Motor neuron (in vitro differentiated cells): Measurements from ENCODE around the gene IP6K3. TPM values are rescaled to one million over a fixed set of nuclear protein-coding genes. Genes with fewer than 3 reads are reported as not detected.
A peak's percentile ranks its signal among the peaks of the same experiment; 100 is the strongest.

Experiments
- ATAC-seq, 8 experiments: fragments of 200-7000 bp; cut with Tn5 transposase; replicated peaks in 6 of 8; 2 replicates each; pipeline ENCODE4 v1.8.0; 2021; ENCODE audit warnings: mild to moderate bottlenecking in 8 of 8, moderate library complexity in 8 of 8
- H3K27ac ChIP-seq, 2 donors: fragments of 250-450 bp; sonication (Bioruptor Pico); 2 replicates each; pipeline ENCODE4 v1.9.0; 2021; ENCODE audit warnings: antibody characterized with exemption in 2 of 2, mild to moderate bottlenecking in 2 of 2, moderate library complexity in 1 of 2
- H3K4me1 ChIP-seq, 2 donors: fragments of 250-450 bp; sonication (Bioruptor Pico); replicated peaks in 1 of 2; 2 replicates each; pipeline ENCODE4 v1.6.1; 2021; ENCODE audit warnings: antibody characterized with exemption in 2 of 2, mild to moderate bottlenecking in 2 of 2, moderate library complexity in 1 of 2
- H3K4me3 ChIP-seq, 5 donors: fragments of 250-450 bp; sonication (Bioruptor Pico); 2 replicates each; pipeline ENCODE4 v1.9.0; 2021; ENCODE audit warnings: antibody characterized with exemption in 5 of 5, mild to moderate bottlenecking in 5 of 5, moderate library complexity in 4 of 5
- WGBS, 10 experiments: fragments of 450-650 bp; shearing (Covaris generic); methylation state at CpG; one replicate each; pipeline ENCODE4 v1.0.0; 2022; 5-methylcytosine and 5-hydroxymethylcytosine counted together
- in situ Hi-C, 9 experiments: fragments of 400-800 bp; cut with MboI; loops; one replicate each; pipeline ENCODE4 v1.15.0; 2021; ENCODE audit warnings: low sequenced_read_pairs in 9 of 9, low pct_unique_long_range_greater_than_20kb in 2 of 9; ENCODE audit not compliant: unreplicated experiment in 9 of 9
- total RNA-seq, 8 experiments: library from RNA; unstranded; fragments of 300-600 nt; gene quantifications; 2 replicates each; pipeline versions ENCODE4 v1.2.3 to v1.2.4, GENCODE V29; 2022

IP6K3 gene
- total RNA-seq, 8 experiments from 2014 or later, result 0.11 to 3.7 (median 0.63) TPM

- no peak overlapping the region for H3K27ac ChIP-seq
- 43 to 100% (median 81%) methylated on average over 1 to 6 of the region's 12 CpGs; no CpG with 5 or more reads in 4 of the 10 experiments for WGBS, 10 experiments
- H3K4me1 ChIP-seq, result peaks cover 21 to 26% of the 10 kb centered on the region in 2 donors
- in situ Hi-C loops, result no loop called here
- H3K4me3 ChIP-seq, result no peak overlapping the region
- peak in 2 of 8 experiments; percentile 7 to 39 for ATAC-seq
Observed at GRCh38 chr6:33692078-33692759, 54.5 kb downstream of the IP6K3 start.

- WGBS, 10 experiments, result 83 to 91% (median 89%) methylated on average over 7 to 11 of the region's 15 CpGs; no CpG with 5 or more reads in 6 of the 10 experiments
- H3K27ac ChIP-seq, result peak overlapping the region in 1 of 2 donors; percentile 39
- H3K4me3 ChIP-seq, result no peak overlapping the region
- no peak for ATAC-seq
- in situ Hi-C loops, result no loop called here
- peaks cover 24 to 33% of the 10 kb centered on the region in 2 donors for H3K4me1 ChIP-seq
Observed at GRCh38 chr6:33691456-33692077, 55.1 kb downstream of the IP6K3 start.

GRCh38 chr6:33690766-33691165 lies 55.9 kb downstream of the IP6K3 start:
- 80 to 100% (median 100%) methylated on average over 1 to 2 of the region's 13 CpGs; no CpG with 5 or more reads in 7 of the 10 experiments for WGBS, 10 experiments
- ATAC-seq, result no peak
- H3K27ac ChIP-seq, result no peak overlapping the region
- in situ Hi-C loops, result no loop called here
- H3K4me3 ChIP-seq, result no peak overlapping the region
- peaks cover 27 to 31% of the 10 kb centered on the region in 2 donors for H3K4me1 ChIP-seq

- Histone ChIP-seq H3K27ac (no peak overlapping the region), H3K4me1 (peaks cover 26 to 31% of the 10 kb centered on the region in 2 donors), H3K4me3 (no peak overlapping the region)
- WGBS, 10 experiments, result 77 to 93% (median 92%) methylated on average over 4 to 5 of the region's 10 CpGs; no CpG with 5 or more reads in 7 of the 10 experiments
- ATAC-seq, result no peak
- in situ Hi-C loops, result no loop called here
Observed at GRCh38 chr6:33689879-33690278, 56.8 kb downstream of the IP6K3 start.

- Histone ChIP-seq H3K4me3 (no peak overlapping the region), H3K27ac (peak overlapping the region in 1 of 2 donors; percentile 15), H3K4me1 (peaks cover 19 to 24% of the 10 kb centered on the region in 2 donors)
- ATAC-seq, result no peak
- in situ Hi-C loops, result no loop called here
- 43 to 92% (median 90%) methylated on average over 1 to 11 of the region's 12 CpGs; no CpG with 5 or more reads in 7 of the 10 experiments for WGBS, 10 experiments
Observed at GRCh38 chr6:33689148-33689494, 57.6 kb downstream of the IP6K3 start.

- 78 to 100% (median 98%) methylated on average over 1 to 11 of the region's 25 CpGs; no CpG with 5 or more reads in 3 of the 10 experiments for WGBS, 10 experiments
- no peak overlapping the region for H3K27ac ChIP-seq
- ATAC-seq, result no peak
- in situ Hi-C loops, result no loop called here
- peaks cover 13 to 19% of the 10 kb centered on the region in 2 donors for H3K4me1 ChIP-seq
- H3K4me3 ChIP-seq, result no peak overlapping the region
Observed at GRCh38 chr6:33688451-33689147, 58.1 kb downstream of the IP6K3 start.

GRCh38 chr6:33688006-33688405 lies 58.7 kb downstream of the IP6K3 start:
- Histone ChIP-seq H3K27ac (no peak overlapping the region), H3K4me3 (no peak overlapping the region), H3K4me1 (peaks cover 13 to 16% of the 10 kb centered on the region in 2 donors)
- 100% methylated on average over 1 of the region's 20 CpGs; no CpG with 5 or more reads in 8 of the 10 experiments for WGBS, 10 experiments
- no peak for ATAC-seq
- in situ Hi-C loops, result no loop called here

- H3K27ac ChIP-seq, result peak overlapping the region in 1 of 2 donors; percentile 37
- in situ Hi-C loops, result no loop called here
- no peak overlapping the region for H3K4me3 ChIP-seq
- H3K4me1 ChIP-seq, result peaks cover 13 to 16% of the 10 kb centered on the region in 2 donors
- ATAC-seq, result peak in 1 of 8 experiments; percentile 14
- 91 to 100% (median 100%) methylated on average over 1 to 6 of the region's 27 CpGs; no CpG with 5 or more reads in 5 of the 10 experiments for WGBS, 10 experiments
Observed at GRCh38 chr6:33686981-33687975, 59.4 kb downstream of the IP6K3 start.

GRCh38 chr6:33686225-33686924 lies 60.3 kb downstream of the IP6K3 start:
- in situ Hi-C loops, result no loop called here
- H3K4me3 ChIP-seq, result no peak overlapping the region
- ATAC-seq, result peak; percentile 13 to 95 (median 87)
- peaks cover 13 to 15% of the 10 kb centered on the region in 2 donors for H3K4me1 ChIP-seq
- WGBS, 10 experiments, result 40 to 72% (median 64%) methylated on average over 1 to 5 of the region's 6 CpGs; no CpG with 5 or more reads in 6 of the 10 experiments
- H3K27ac ChIP-seq, result peak overlapping the region in 1 of 2 donors; percentile 67

- WGBS, 10 experiments, result 40 to 94% (median 83%) methylated on average over 1 to 4 of the region's 38 CpGs; no CpG with 5 or more reads in 5 of the 10 experiments
- in situ Hi-C loops, result no loop called here
- Histone ChIP-seq H3K4me3 (no peak overlapping the region), H3K4me1 (peaks cover 11 to 13% of the 10 kb centered on the region in 2 donors), H3K27ac (peak overlapping the region in 1 of 2 donors; percentile 67)
- peak in 1 of 8 experiments; percentile 1 for ATAC-seq
Observed at GRCh38 chr6:33685411-33686224, 61.1 kb downstream of the IP6K3 start.

- in situ Hi-C loops, result no loop called here
- Histone ChIP-seq H3K27ac (no peak overlapping the region), H3K4me3 (no peak overlapping the region), H3K4me1 (peaks cover 11 to 13% of the 10 kb centered on the region in 2 donors)
- WGBS, 10 experiments, result 83% methylated on average over 1 of the region's 7 CpGs; no CpG with 5 or more reads in 9 of the 10 experiments
- ATAC-seq, result no peak
Observed at GRCh38 chr6:33684983-33685382, 61.7 kb downstream of the IP6K3 start.
